Measurements from ENCODE around the gene GVQW3. TPM values are rescaled to one million over a fixed set of nuclear protein-coding genes. Genes with fewer than 3 reads are reported as not detected.

The GVQW3 gene
- total RNA-seq, 1 experiment from 2014 or later = 1.2 TPM

DNA sequence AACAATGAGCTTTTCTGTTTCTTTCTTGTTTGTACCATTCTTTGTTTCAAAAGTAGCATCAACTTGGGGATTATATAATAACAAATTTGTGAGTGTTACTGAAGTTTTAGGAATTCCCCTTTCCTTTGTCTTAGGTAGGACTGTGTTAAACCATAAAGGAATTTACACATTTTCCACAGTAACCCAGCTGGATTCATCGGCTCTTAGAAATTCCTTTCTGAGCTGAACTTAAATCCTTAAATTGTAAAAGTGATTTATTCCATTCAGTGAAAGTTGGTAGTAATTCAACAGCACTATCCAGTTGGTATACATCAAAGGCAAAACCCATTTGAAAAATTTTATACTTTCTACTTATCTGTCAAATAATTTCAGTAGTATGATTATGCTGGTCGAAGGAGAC lies 75.4 kb downstream of the GVQW3 start:
- DNase-seq (no peak), ATAC-seq (no peak)
- no peak for TF ChIP-seq EZH2 (IDR thresholded peaks at IDR 0.05; ENCODE audit: low read length, unreplicated experiment)
- Histone ChIP-seq H2AFZ (ENCODE audit: low read length) (no peak overlapping the region), H3K27me3 (ENCODE audit: low read length) (no peaks in the 10 kb centered on the region), H3K4me2 (ENCODE audit: low read length) (no peak overlapping the region), H3F3A (ENCODE audit: low read length, unreplicated experiment) (no peaks in the 10 kb centered on the region), H3K9ac (ENCODE audit: low read length) (no peak overlapping the region), H3K4me3 (ENCODE audit: low read length) (no peak overlapping the region), H3K4me1 (ENCODE audit: insufficient read depth, low read length) (peaks cover 19% of the 10 kb centered on the region), H3K9me3 (ENCODE audit: low read length) (no peaks in the 10 kb centered on the region), H3K36me3 (ENCODE audit: low read depth, low read length) (peaks cover 56% of the 10 kb centered on the region; the same call in 1 of the 2 replicates), H4K20me1 (ENCODE audit: low read length) (no peaks in the 10 kb centered on the region), H3K79me2 (ENCODE audit: low read length) (0 out of 2 replicates have a peak, but pooled peaks cover 11% of the 10 kb centered on the region), H3K9me2 (replicated peaks; ENCODE audit: low read length) (no peaks in the 10 kb centered on the region), H3K27ac (ENCODE audit: low read length) (no peak overlapping the region)
- ChIA-PET POLR2A (ENCODE audit: unreplicated experiment) (no interaction called here), CTCF (interaction anchor here (0.7 kb wide), 1 partner anchor 137 kb away, joined by 3 read pairs; no protein-coding TSS in a partner anchor)
- no TSS peak for BruUV-seq (replicated peaks)
- intact Hi-C loops (cut with micrococcal nuclease) = loop anchor here (5.0 kb wide), 1 partner anchor 56 kb away; no protein-coding TSS in a partner anchor

Other genes starting within 250 kb of the GVQW3 start
- 0.40 and 1.6 TPM in 2 replicates for gene WNT11, start 174.8 kb upstream of the GVQW3 start, total RNA-seq (2014; rRNA removed)
- gene THAP12, start 191 bp upstream of the GVQW3 start, total RNA-seq (2014; rRNA removed) = 42.2 and 50.5 TPM in 2 replicates
- 33.0 and 51.1 TPM in 2 replicates for gene EMSY, start 63.7 kb downstream of the GVQW3 start, total RNA-seq (2014; rRNA removed)